GM12878 (cell line): ENCODE results near the gene XRCC4. TPM values are rescaled to one million over a fixed set of nuclear protein-coding genes. Genes with fewer than 3 reads are reported as not detected.

Experiments
- ATAC-seq: fragments of 200-7000 bp; cut with Tn5 transposase; 3 replicates; pipeline ENCODE4 v1.9.1; 2020; ENCODE audit warnings: mild to moderate bottlenecking, moderate library complexity
- BruUV-seq: library from RNA; stranded (reverse); fragments of 400-500 nt; replicated peaks from 2 replicates; lab custom pipeline; 2021; lab: Mats Ljungman, UMichigan
- CTCF ChIA-PET: fragments of 300-600 bp; sonication (Branson Sonifier 250); formaldehyde crosslinking; extraction: SDS; loops from one replicate; lab custom pipeline; 2021; ENCODE audit warnings: inconsistent platforms; lab: Yijun Ruan, JAX
- POLR2A ChIA-PET: fragments of 350-600 bp; formaldehyde crosslinking; extraction: SDS; loops from one replicate; lab custom pipeline; 2021; ENCODE audit warnings: inconsistent platforms; lab: Charles Lee
- RAD21 ChIA-PET: fragments of 300-600 bp; sonication (Branson Sonifier 250); formaldehyde crosslinking; loops from one replicate; lab custom pipeline; 2023; ENCODE audit warnings: antibody characterized with exemption; ENCODE audit not compliant: unreplicated experiment; lab: Charles Lee
- SMC1A ChIA-PET: fragments of 300-600 bp; sonication (Branson Sonifier 250); formaldehyde crosslinking; loops from one replicate; lab custom pipeline; 2023; ENCODE audit not compliant: unreplicated experiment, uncharacterized antibody; lab: Charles Lee
- DNase-seq: peaks from one replicate; pipeline ENCODE4 v3.0.0-alpha.2; 2011; ENCODE audit warnings: low read depth, low spot score
- FAIRE-seq: peaks from 3 replicates; lab custom pipeline; 2011; peaks lifted over from hg19 to GRCh38; lab: Jason Lieb, UNC
- H2AFZ ChIP-seq: 2 replicates; pipeline ENCODE4 v1.6.0; 2011; ENCODE audit warnings: low read depth, low read length, control low read depth; ENCODE audit not compliant: control insufficient read depth
- H3K27ac ChIP-seq: 2 replicates; pipeline ENCODE4 v1.5.1; 2011; ENCODE audit warnings: control low read depth; ENCODE audit not compliant: control insufficient read depth, insufficient read depth
- H3K27me3 ChIP-seq, 2 experiments: replicated peaks in 1 of 2; 2 replicates each; pipeline versions ENCODE4 v1.6.0 to v1.6.1; 2011; ENCODE audit warnings: low read length in 1 of 2; ENCODE audit not compliant: control insufficient read depth in 2 of 2, insufficient read depth in 2 of 2
- H3K36me3 ChIP-seq, 2 experiments: 2 replicates each; pipeline ENCODE4 v1.5.1; 2011; ENCODE audit warnings: low read length in 1 of 2; ENCODE audit not compliant: control insufficient read depth in 2 of 2, insufficient read depth in 2 of 2
- H3K4me1 ChIP-seq: 2 replicates; pipeline ENCODE4 v1.6.1; 2011; ENCODE audit warnings: mild to moderate bottlenecking, low read length, moderate library complexity, mixed read lengths; ENCODE audit not compliant: control insufficient read depth, insufficient read depth
- H3K4me2 ChIP-seq: 2 replicates; pipeline ENCODE4 v1.6.0; 2011; ENCODE audit warnings: control low read depth; ENCODE audit not compliant: control insufficient read depth, insufficient read depth
- H3K4me3 ChIP-seq: fragments of 200-600 bp; sonication (generic); 2 replicates; pipeline ENCODE4 v1.5.1; 2016
- H3K79me2 ChIP-seq: 2 replicates; pipeline ENCODE4 v1.6.0; 2011; ENCODE audit warnings: low read length; ENCODE audit not compliant: control insufficient read depth, insufficient read depth
- H3K9ac ChIP-seq: 2 replicates; pipeline ENCODE4 v1.8.0; 2011; ENCODE audit warnings: low read length, control low read depth, mixed read lengths; ENCODE audit not compliant: control insufficient read depth, insufficient read depth
- H3K9me3 ChIP-seq: replicated peaks from 3 replicates; pipeline ENCODE4 v1.5.1; 2011; ENCODE audit warnings: mild to moderate bottlenecking, low read length; ENCODE audit not compliant: control insufficient read depth, insufficient read depth
- H4K20me1 ChIP-seq: 2 replicates; pipeline ENCODE4 v1.6.0; 2011; ENCODE audit not compliant: control insufficient read depth, insufficient read depth
- FOXM1 ChIP-seq: IDR thresholded peaks from 2 replicates; pipeline ENCODE4 v1.6.1; 2012; ENCODE audit warnings: low read depth, mild to moderate bottlenecking, inconsistent platforms, low read length, moderate library complexity
- GATAD2B ChIP-seq: fragments of 450-650 bp; conservative IDR thresholded peaks from 2 replicates; pipeline ENCODE4 v1.6.1; 2017; ENCODE audit warnings: low read depth, mild to moderate bottlenecking, moderate library complexity
- HDAC6 ChIP-seq: fragments of 200-600 bp; sonication (generic); IDR thresholded peaks from one replicate; pipeline ENCODE4 v1.8.0; 2017; ENCODE audit warnings: antibody characterized with exemption; ENCODE audit not compliant: unreplicated experiment
- KAT2A ChIP-seq: conservative IDR thresholded peaks from 2 replicates; pipeline ENCODE4 v1.6.1; 2011; ENCODE audit warnings: low read depth, low read length; ENCODE audit not compliant: control insufficient read depth
- MAX ChIP-seq: IDR thresholded peaks from 2 replicates; pipeline ENCODE4 v1.6.1; 2012; ENCODE audit warnings: low read depth, low read length, improper control_type of control experiment
- POLR2AphosphoS2 ChIP-seq: IDR thresholded peaks from 2 replicates; pipeline ENCODE4 v1.6.1; 2011; ENCODE audit warnings: low read depth, mild to moderate bottlenecking, low read length, improper control_type of control experiment, moderate library complexity
- RELA ChIP-seq: fragments of 450-650 bp; IDR thresholded peaks from 2 replicates; pipeline ENCODE4 v1.8.0; 2014; ENCODE audit warnings: borderline replicate concordance; ENCODE audit not compliant: partially characterized antibody
- REST ChIP-seq: IDR thresholded peaks from 2 replicates; pipeline ENCODE4 v1.6.1; 2012; ENCODE audit warnings: mild to moderate bottlenecking, low read depth, low read length
- SMARCA5 ChIP-seq: fragments of 450-650 bp; IDR thresholded peaks from 2 replicates; pipeline ENCODE4 v1.6.1; 2017; ENCODE audit warnings: mild to moderate bottlenecking
- SP1 ChIP-seq: IDR thresholded peaks from one replicate; pipeline ENCODE4 v1.6.1; 2011; ENCODE audit warnings: low read depth, low read length
- TCF12 ChIP-seq: IDR thresholded peaks from 2 replicates; pipeline ENCODE4 v1.6.1; 2011; ENCODE audit warnings: low read depth, mild to moderate bottlenecking, low read length
- ZBED1 ChIP-seq: IDR thresholded peaks from 2 replicates; pipeline ENCODE4 v1.6.1; 2016; ENCODE audit warnings: borderline replicate concordance
- ZNF592 ChIP-seq: fragments of 450-650 bp; IDR thresholded peaks from 2 replicates; pipeline ENCODE4 v1.6.1; 2017; ENCODE audit warnings: mild to moderate bottlenecking, moderate library complexity
- WGBS: methylation state at CpG from one replicate; pipeline ENCODE4 v1.1.6; 2016; ENCODE audit warnings: low lambda C conversion rate; ENCODE audit not compliant: insufficient replicate concordance, insufficient coverage; ENCODE audit errors: missing lambda C conversion rate; 5-methylcytosine and 5-hydroxymethylcytosine counted together
- in situ Hi-C: fragments of 300-500 bp; cut with MboI; formaldehyde crosslinking; loops from 9 replicates; pipeline ENCODE4 v1.14.3; 2018; ENCODE audit warnings: mixed read lengths
- intact Hi-C: fragments of 100-400 bp; cut with micrococcal nuclease; formaldehyde crosslinking; loops from one replicate; pipeline ENCODE4 v1.14.2; 2022; ENCODE audit not compliant: unreplicated experiment
- polyA plus RNA-seq, 11 experiments: library from polyadenylated mRNA; depleted of rRNA in 4 of 11; unstranded in 6 of 11; stranded (reverse) in 5 of 11; fragments of >200 nt; fragmentation: Nextera tagmentation in 4 of 11; fragmentation: Illumina TruSeq in 1 of 11; extraction: Ambion mirVana in 4 of 11; extraction: Trizol in 1 of 11; gene quantifications; 1 replicate in 1 of 11; 2 replicates in 10 of 11; pipeline versions ENCODE4 v1.2.1 to v1.2.3, GENCODE V29; 2011 to 2016; ENCODE audit warnings: inconsistent platforms in 2 of 11, missing spikeins in 2 of 11, low read depth in 1 of 11
- total RNA-seq, 4 experiments: library from RNA; depleted of rRNA in 3 of 4; stranded (reverse); fragments of >200 nt in 3 of 4; fragmentation: Illumina TruSeq in 1 of 4; extraction: Trizol in 1 of 4; gene quantifications; 2 replicates each; pipeline versions ENCODE4 v1.2.1 to v1.2.3, GENCODE V29; 2013 to 2021
- TF ChIP-seq, protein P1 (sequence below): fragments of 450-650 bp; formaldehyde crosslinking; IDR thresholded peaks from 2 replicates; pipeline ENCODE4 v1.4.0; 2020; ENCODE audit warnings: mild to moderate bottlenecking, moderate library complexity

The XRCC4 gene
- total and polyA plus RNA-seq, 10 of the 15 experiments (the other 5 are each of a cell fraction or from before 2014, with no cell fraction given), result 12.1 to 53.6 (median 25.8) TPM

- in situ Hi-C loops, result no loop called here
- Histone ChIP-seq H3K27me3 (no peaks in the 10 kb centered on the region), H3K4me1 (peaks cover 6% of the 10 kb centered on the region; the same call in 1 of the 2 replicates), H3K4me3 (no peak overlapping the region), H4K20me1 (no peaks in the 10 kb centered on the region), H3K4me2 (no peak overlapping the region), H3K9me3 (no peaks in the 10 kb centered on the region), H3K9ac (no peak overlapping the region), H3K36me3 (no peaks in the 10 kb centered on the region), H3K79me2 (no peaks in the 10 kb centered on the region), H3K27ac (no peak overlapping the region), H2AFZ (no peak overlapping the region)
- RAD21 ChIA-PET, result no interaction called here
- no peak for DNase-seq
- SMC1A ChIA-PET, result interaction anchor here (0.6 to 0.8 kb wide), 2 partner anchors 19 to 394 kb away, joined by 3 read pairs; no protein-coding TSS in a partner anchor
- intact Hi-C loops, result no loop called here
- no peak for ATAC-seq
- WGBS, result 57% methylated on average over 2 of the region's 2 CpGs
- FAIRE-seq, result no peak
- POLR2A ChIA-PET, result no interaction called here
- no TSS peak for BruUV-seq
- CTCF ChIA-PET, result no interaction called here
- TF ChIP-seq REST, result no peak
- no peak for TF ChIP-seq ZNF592
- TF ChIP-seq, protein P1, sequence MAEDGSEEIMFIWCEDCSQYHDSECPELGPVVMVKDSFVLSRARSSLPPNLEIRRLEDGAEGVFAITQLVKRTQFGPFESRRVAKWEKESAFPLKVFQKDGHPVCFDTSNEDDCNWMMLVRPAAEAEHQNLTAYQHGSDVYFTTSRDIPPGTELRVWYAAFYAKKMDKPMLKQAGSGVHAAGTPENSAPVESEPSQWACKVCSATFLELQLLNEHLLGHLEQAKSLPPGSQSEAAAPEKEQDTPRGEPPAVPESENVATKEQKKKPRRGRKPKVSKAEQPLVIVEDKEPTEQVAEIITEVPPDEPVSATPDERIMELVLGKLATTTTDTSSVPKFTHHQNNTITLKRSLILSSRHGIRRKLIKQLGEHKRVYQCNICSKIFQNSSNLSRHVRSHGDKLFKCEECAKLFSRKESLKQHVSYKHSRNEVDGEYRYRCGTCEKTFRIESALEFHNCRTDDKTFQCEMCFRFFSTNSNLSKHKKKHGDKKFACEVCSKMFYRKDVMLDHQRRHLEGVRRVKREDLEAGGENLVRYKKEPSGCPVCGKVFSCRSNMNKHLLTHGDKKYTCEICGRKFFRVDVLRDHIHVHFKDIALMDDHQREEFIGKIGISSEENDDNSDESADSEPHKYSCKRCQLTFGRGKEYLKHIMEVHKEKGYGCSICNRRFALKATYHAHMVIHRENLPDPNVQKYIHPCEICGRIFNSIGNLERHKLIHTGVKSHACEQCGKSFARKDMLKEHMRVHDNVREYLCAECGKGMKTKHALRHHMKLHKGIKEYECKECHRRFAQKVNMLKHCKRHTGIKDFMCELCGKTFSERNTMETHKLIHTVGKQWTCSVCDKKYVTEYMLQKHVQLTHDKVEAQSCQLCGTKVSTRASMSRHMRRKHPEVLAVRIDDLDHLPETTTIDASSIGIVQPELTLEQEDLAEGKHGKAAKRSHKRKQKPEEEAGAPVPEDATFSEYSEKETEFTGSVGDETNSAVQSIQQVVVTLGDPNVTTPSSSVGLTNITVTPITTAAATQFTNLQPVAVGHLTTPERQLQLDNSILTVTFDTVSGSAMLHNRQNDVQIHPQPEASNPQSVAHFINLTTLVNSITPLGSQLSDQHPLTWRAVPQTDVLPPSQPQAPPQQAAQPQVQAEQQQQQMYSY, result no peak
- no peak for TF ChIP-seq SP1
- TF ChIP-seq HDAC6, result no peak
- no peak for TF ChIP-seq GATAD2B
- TF ChIP-seq FOXM1, result no peak
- TF ChIP-seq RELA, result no peak
- no peak for TF ChIP-seq KAT2A
- TF ChIP-seq ZBED1, result no peak
- TF ChIP-seq MAX, result no peak
- TF ChIP-seq TCF12, result no peak
- no peak for TF ChIP-seq SMARCA5
- TF ChIP-seq POLR2AphosphoS2, result no peak
Measured at GRCh38 chr5:83029912-83030311, 47.4 kb upstream of the XRCC4 start.
